Activated naive CD8-positive, alpha-beta T cell (primary cell): ENCODE measurements around the gene ERO1B.
A peak's percentile ranks its signal among the peaks of the same experiment; 100 is the strongest.
"Not testable (repeated sequence)": the region's sequence is repeated elsewhere in the genome, so short reads cannot be mapped to it uniquely, and the experiment has no call there.

ENCODE experiments used
- H3K27ac Mint-ChIP-seq: one replicate; pipeline ENCODE4 v1.8.0; 2021; ENCODE audit warnings: mixed read lengths
- H3K27me3 Mint-ChIP-seq: one replicate; pipeline ENCODE4 v1.8.0; 2021; ENCODE audit warnings: mixed read lengths
- H3K36me3 Mint-ChIP-seq: one replicate; pipeline ENCODE4 v1.8.0; 2021; ENCODE audit warnings: mixed read lengths
- H3K4me1 Mint-ChIP-seq: one replicate; pipeline ENCODE4 v1.8.0; 2021; ENCODE audit warnings: low read depth, mixed read lengths
- H3K4me3 Mint-ChIP-seq: one replicate; pipeline ENCODE4 v1.8.0; 2021; ENCODE audit warnings: mild to moderate bottlenecking, mixed read lengths
- H3K9me3 Mint-ChIP-seq: one replicate; pipeline ENCODE4 v1.8.0; 2021; ENCODE audit warnings: low read depth, mixed read lengths

Gene ERO1B, protein sequence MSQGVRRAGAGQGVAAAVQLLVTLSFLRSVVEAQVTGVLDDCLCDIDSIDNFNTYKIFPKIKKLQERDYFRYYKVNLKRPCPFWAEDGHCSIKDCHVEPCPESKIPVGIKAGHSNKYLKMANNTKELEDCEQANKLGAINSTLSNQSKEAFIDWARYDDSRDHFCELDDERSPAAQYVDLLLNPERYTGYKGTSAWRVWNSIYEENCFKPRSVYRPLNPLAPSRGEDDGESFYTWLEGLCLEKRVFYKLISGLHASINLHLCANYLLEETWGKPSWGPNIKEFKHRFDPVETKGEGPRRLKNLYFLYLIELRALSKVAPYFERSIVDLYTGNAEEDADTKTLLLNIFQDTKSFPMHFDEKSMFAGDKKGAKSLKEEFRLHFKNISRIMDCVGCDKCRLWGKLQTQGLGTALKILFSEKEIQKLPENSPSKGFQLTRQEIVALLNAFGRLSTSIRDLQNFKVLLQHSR

DNA sequence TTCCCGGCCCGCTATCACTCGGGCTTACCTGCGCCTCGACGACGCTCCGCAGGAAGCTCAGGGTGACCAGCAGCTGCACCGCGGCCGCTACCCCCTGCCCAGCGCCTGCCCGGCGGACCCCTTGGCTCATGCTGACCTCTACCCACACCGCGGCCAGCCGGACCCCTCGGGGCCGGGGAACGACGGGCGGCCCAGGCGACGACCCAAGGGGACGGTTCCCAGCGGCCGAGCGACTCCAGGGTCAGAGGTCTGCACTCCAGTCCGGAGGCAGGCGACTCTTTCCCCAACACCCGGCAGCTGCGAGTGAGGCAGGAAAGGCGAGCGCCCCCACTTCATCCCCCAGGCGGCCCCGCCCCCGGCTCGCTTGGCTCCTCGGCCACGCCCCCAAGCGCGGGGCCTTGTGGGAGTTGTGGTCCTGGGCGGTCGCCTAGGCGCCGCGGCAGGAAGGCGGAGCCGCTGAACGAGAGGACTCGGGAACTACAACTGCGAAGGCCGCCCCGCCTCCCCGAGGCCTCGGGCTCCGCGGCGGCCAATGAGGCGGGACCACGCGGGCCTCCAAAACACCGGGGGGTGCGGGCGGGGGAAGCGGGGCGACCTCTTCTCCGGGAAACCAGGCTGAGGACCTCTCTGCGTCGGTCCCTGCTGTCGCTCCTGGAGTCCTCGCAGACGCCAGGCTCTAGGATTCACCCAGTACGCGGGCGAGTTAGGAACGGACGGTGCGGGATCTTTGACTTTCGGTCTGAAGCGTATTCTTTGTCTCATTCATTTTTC, at the start of gene ERO1B:
ERO1B (minus strand) TSS at position 305 of the 771 bp plus-strand sequence; CDS start at position 130, 175 bp downstream.
- peaks cover 3% of the 10 kb centered on the region for H3K36me3 Mint-ChIP-seq
- no peaks in the 10 kb centered on the region for H3K27me3 Mint-ChIP-seq
- H3K9me3 Mint-ChIP-seq: no peaks in the 10 kb centered on the region
- H3K4me1 Mint-ChIP-seq: peaks cover 48% of the 10 kb centered on the region
- H3K27ac Mint-ChIP-seq: peak within 1 kb of the TSS; percentile 94
- peak within 1 kb of the TSS; percentile 92 for H3K4me3 Mint-ChIP-seq

DNA sequence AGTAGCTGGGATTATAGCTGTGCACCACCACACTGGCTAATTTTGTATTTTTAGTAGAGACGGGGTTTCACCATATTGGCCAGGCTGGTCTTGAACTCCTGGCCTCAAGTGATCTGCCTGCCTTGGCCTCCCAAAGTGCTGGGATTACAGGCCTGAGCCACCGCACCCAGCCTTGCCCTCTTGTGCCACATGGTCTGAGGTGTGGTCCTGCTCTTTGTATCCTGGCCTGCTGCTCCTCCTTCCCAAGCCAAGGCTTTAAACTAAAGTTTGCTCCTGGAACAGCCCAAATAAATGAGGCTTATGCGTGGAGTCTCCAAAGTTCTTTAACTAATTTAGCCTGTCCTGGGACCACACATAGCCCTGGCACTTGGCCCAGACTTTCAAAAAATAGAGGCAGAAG, 49.7 kb upstream of the ERO1B start:
- not testable (repeated sequence) for H3K4me1 Mint-ChIP-seq, H3K4me3 Mint-ChIP-seq, H3K36me3 Mint-ChIP-seq

DNA sequence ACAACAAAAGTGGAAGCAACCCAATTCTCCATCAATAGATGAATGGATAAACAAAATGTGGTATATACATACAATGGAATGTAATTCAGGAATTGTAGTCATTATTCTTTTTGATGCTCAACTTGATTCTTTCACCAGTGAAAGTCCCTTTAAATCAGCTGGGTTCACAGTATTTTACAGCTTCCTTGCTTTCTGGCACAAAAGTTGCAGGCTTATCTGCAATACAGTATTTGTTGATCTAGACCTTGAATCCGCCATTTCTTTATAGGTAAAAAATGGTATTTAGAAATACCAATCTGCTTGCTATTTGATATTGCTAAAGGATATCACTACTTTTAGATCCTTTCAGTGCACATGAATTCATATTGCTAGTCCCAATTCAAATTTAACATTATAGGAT, 44.7 kb upstream of the ERO1B start:
- Mint-ChIP-seq H3K27ac (no peak overlapping the region), H3K4me3 (no peak overlapping the region), H3K4me1 (no peaks in the 10 kb centered on the region), H3K27me3 (no peaks in the 10 kb centered on the region), H3K9me3 (peaks cover 18% of the 10 kb centered on the region), H3K36me3 (peaks cover 14% of the 10 kb centered on the region)

More for the DNA sequence above, 49.7 kb upstream of the ERO1B start:
- not testable (repeated sequence) for H3K9me3 Mint-ChIP-seq, H3K27ac Mint-ChIP-seq, H3K27me3 Mint-ChIP-seq

DNA sequence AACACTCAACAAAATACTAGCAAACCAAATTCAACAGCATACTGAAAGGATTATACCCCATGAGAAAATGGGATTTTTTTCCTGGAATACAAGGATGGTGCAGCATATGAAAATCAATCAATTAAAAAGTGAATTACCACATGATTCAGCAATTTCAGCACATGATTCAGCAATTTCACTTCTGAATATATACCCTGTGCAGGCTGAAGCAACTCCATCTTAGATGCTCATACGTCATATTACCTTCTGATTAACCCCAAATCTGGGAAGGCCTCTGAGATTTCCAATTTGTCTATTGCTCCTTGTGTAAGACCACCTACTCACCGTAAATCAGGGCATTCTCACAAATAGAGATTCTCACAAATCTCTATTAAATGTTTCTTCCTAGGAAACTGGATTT, 43.8 kb upstream of the ERO1B start:
- Mint-ChIP-seq H3K4me1 (no peaks in the 10 kb centered on the region), H3K27ac (no peak overlapping the region), H3K9me3 (peaks cover 18% of the 10 kb centered on the region), H3K36me3 (peaks cover 14% of the 10 kb centered on the region), H3K4me3 (no peak overlapping the region), H3K27me3 (no peaks in the 10 kb centered on the region)

GRCh38 chr1:236323819-236324411, 42.2 kb upstream of the ERO1B start:
- Mint-ChIP-seq H3K4me3 (no peak overlapping the region), H3K36me3 (peaks cover 14% of the 10 kb centered on the region), H3K9me3 (peaks cover 18% of the 10 kb centered on the region), H3K4me1 (no peaks in the 10 kb centered on the region), H3K27me3 (no peaks in the 10 kb centered on the region), H3K27ac (no peak overlapping the region)

DNA sequence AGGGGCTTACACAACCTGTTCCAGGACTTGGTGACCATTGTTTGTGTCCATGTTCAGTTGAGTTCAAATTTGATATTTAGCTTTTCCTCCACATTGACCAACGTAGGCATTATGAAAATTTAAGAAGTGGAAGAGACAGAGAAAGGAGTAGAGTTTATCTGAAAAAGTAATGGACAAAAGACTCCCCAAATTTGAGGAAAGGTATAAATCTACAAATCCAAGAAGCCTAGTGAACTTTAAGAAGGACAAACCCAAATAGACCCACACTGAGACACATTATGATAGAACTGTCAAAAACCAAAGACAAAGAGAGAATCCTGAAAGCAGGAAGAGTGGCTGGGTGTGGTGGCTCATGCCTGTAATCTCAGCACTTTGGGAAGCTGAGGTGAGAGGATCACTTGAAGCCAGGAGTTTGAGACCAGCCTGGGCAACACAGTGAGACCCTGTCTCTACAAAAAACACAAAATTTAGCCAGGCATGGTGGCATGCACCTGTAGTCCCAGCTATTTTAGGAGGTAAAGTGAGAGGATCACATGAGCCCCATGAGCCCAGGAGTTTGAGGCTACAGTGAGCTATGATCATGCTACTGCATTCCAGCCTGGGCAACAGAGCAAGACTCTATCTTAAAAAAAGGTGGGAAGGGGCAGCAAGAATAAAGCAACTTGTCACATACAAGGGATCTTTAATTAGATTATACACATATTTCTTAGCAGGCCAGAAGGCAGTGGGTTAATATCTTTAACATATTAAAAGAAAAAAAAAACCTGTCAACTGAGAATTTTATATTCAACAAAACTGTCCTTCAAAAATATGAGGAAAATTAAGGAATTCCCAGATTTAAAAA, 41.0 kb upstream of the ERO1B start:
- Mint-ChIP-seq H3K36me3 (peaks cover 14% of the 10 kb centered on the region), H3K27me3 (no peaks in the 10 kb centered on the region), H3K27ac (no peak overlapping the region), H3K4me3 (no peak overlapping the region), H3K4me1 (no peaks in the 10 kb centered on the region), H3K9me3 (peaks cover 18% of the 10 kb centered on the region)

DNA sequence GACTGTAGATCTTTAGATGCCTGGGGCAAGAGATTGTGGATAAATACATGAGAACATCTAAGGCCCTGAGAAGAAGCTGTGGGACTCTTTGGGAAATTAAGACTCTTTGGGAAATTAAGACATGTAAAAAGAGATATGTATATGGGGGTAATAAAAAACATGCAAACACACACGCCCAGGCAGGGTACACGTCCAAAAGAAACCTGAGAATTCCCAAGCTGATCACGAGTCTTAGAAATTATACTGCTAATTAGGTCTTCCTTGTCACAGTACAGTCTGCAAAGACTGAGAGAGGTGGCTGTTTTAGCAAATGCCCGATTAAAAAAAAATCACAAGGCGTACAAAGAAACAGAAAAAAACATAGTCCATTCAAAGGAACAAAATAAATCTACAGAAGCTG, 39.3 kb upstream of the ERO1B start:
- Mint-ChIP-seq H3K4me3 (no peak overlapping the region), H3K9me3 (peaks cover 18% of the 10 kb centered on the region), H3K4me1 (no peaks in the 10 kb centered on the region), H3K27me3 (no peaks in the 10 kb centered on the region), H3K27ac (no peak overlapping the region), H3K36me3 (peaks cover 14% of the 10 kb centered on the region)

DNA sequence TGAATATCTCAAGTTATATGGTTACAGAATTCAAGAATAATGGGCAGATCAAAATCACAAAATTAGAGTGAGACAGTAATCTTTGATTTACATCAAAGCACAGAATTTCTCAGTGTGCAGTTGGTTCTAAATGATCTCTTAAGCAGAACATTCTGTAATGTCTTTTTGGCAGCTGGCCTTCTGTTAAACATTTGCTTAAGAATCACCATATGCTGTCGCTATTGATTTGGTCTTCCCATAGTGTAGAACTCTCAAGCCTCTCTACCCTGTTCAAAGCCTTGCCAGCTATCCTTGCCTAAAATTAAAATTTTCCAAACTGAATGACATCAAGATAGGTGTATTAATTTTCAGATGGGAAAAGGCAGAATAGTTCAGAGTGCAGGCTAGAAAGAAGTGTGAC, 38.9 kb upstream of the ERO1B start:
- H3K4me3 Mint-ChIP-seq: no peak overlapping the region
- peaks cover 18% of the 10 kb centered on the region for H3K9me3 Mint-ChIP-seq
- no peaks in the 10 kb centered on the region for H3K27me3 Mint-ChIP-seq
- no peaks in the 10 kb centered on the region for H3K4me1 Mint-ChIP-seq
- H3K27ac Mint-ChIP-seq: no peak overlapping the region
- H3K36me3 Mint-ChIP-seq: peaks cover 14% of the 10 kb centered on the region

DNA sequence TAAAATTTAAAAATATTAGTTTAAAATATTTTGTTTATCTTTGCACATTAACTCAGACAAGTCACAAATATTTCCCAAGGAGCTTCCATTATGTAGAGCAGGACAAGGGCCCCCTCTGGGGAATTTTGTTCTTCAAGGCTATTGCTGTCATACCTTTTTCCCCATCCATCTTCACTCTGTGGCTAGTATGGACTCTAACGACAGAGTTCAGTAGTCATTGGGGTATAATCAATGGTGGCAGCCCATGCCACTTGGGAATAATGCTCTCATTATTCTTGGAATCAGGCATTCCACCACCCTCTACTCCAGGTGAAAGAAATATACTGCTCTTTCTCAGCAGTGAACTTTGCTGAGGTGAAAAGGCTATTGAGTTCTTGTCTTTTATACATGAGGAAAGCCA, 38.5 kb upstream of the ERO1B start:
- no peaks in the 10 kb centered on the region for H3K4me1 Mint-ChIP-seq
- H3K4me3 Mint-ChIP-seq: no peak overlapping the region
- H3K27me3 Mint-ChIP-seq: no peaks in the 10 kb centered on the region
- no peak overlapping the region for H3K27ac Mint-ChIP-seq
- peaks cover 14% of the 10 kb centered on the region for H3K36me3 Mint-ChIP-seq
- H3K9me3 Mint-ChIP-seq: peaks cover 18% of the 10 kb centered on the region

DNA sequence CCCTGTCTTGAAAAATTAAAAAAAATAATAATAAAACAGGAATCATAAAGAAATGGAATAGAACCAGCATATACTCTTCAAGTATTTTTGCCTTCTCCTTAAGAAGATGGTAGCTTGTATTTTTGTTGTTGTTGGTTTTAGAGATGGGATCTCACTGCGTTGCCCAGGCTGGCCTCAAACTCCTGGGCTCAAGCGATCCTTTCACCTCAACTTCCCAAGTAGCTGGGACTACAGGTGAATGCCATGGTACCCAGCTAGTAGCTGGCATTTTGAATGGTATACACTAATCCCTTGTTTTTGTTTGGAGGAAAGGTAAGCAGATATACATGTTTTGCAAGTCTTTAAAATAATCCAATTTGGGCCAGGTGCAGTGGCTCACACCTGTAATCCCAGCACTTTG, 34.7 kb upstream of the ERO1B start:
- no peaks in the 10 kb centered on the region for H3K9me3 Mint-ChIP-seq
- H3K27me3 Mint-ChIP-seq: no peaks in the 10 kb centered on the region
- H3K4me3 Mint-ChIP-seq: no peak overlapping the region
- H3K36me3 Mint-ChIP-seq: no peaks in the 10 kb centered on the region
- H3K4me1 Mint-ChIP-seq: no peaks in the 10 kb centered on the region
- no peak overlapping the region for H3K27ac Mint-ChIP-seq

DNA sequence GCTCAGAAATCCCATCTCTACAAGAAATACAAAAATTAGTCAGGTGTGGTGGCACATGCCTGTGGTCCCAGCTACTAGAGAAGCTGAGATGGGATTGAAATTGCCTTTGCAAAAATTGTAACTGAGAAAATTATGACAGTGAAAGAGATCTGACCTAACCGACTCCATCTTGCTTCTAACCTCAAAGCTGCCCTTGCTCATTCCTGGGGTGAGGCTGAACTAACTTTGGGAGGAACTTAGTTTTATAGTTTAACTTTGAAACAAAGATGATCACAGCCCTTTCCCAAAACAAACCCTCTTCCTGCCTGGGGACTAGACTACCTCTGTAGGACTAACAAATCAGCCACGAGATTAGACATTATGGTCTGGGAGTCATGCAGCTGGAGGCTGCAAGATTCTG, 33.8 kb upstream of the ERO1B start:
- Mint-ChIP-seq H3K4me1 (no peaks in the 10 kb centered on the region), H3K36me3 (no peaks in the 10 kb centered on the region), H3K4me3 (no peak overlapping the region), H3K9me3 (no peaks in the 10 kb centered on the region), H3K27me3 (no peaks in the 10 kb centered on the region), H3K27ac (no peak overlapping the region)

- H3K4me1 Mint-ChIP-seq: no peaks in the 10 kb centered on the region
- no peak overlapping the region for H3K4me3 Mint-ChIP-seq
- H3K27me3 Mint-ChIP-seq: no peaks in the 10 kb centered on the region
- no peaks in the 10 kb centered on the region for H3K36me3 Mint-ChIP-seq
- no peak overlapping the region for H3K27ac Mint-ChIP-seq
- H3K9me3 Mint-ChIP-seq: no peaks in the 10 kb centered on the region
Measured at GRCh38 chr1:236315092-236315491, 33.3 kb upstream of the ERO1B start.

DNA sequence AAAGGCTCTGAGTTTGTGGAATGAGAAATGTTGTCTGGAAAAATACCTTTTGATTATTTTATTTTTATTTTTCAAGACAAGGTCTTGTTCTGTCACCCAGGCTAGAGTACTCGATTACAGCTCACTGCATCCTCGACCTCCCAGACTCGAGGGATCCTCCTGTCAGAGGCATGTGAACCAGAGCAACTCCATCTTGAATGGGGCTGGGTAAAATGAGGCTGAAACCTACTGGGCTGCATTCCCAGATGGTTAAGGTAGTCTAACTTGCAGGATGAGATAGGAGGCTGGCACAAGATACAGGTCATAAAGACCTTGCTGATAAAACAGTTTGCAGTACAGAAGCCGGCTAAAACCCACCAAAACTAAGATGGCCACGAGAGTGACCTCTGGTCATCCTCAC, 32.3 kb upstream of the ERO1B start:
- not testable (repeated sequence) for H3K9me3 Mint-ChIP-seq, H3K27ac Mint-ChIP-seq, H3K27me3 Mint-ChIP-seq, H3K36me3 Mint-ChIP-seq, H3K4me3 Mint-ChIP-seq, H3K4me1 Mint-ChIP-seq

- Mint-ChIP-seq H3K27ac (no peak overlapping the region), H3K4me1 (no peaks in the 10 kb centered on the region), H3K36me3 (no peaks in the 10 kb centered on the region), H3K4me3 (no peak overlapping the region), H3K27me3 (peaks cover 2% of the 10 kb centered on the region), H3K9me3 (no peaks in the 10 kb centered on the region)
Measured at GRCh38 chr1:236313427-236313826, 31.7 kb upstream of the ERO1B start.
